HG03432 (cell line): ENCODE data around the gene HDAC4.
"Not testable (repeated sequence)": the region's sequence is repeated elsewhere in the genome, so short reads cannot be mapped to it uniquely, and the experiment has no call there.

Experiments used
- ATAC-seq: cut with Tn5 transposase; IDR thresholded peaks from one replicate; pipeline ENCODE4 v1.9.1; 2021; ENCODE audit warnings: mild to moderate bottlenecking, moderate library complexity; ENCODE audit not compliant: unreplicated experiment

HDAC4 gene

DNA sequence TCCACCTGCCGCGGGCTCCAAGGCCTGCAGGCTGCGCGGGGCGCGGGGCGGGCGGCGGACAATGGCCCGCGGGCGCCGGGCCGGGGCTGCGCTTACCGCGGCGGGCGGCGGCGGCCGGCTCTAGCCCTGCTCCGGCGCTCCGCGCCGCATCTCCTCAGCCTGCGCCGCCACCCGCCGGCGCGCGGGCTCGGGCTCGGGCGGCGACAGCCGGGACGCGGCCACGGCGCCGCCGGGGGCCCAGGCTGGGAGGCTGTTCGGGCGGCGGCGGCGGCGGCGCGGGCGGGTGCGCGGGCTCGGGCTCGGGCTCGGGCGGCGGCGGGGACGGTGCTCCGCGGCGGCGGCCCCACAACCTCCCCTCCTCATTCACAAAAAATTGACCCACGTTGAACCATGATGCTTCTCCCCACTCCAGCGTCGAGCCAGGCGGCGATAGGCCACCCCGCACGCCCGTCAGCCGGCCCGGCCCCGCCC lies at the start of gene HDAC4:
HDAC4 (minus strand) TSS at position 425 of the 471 bp plus-strand sequence. CDS start 48,321 bp downstream, outside the sequence.
- ATAC-seq = no peak

DNA sequence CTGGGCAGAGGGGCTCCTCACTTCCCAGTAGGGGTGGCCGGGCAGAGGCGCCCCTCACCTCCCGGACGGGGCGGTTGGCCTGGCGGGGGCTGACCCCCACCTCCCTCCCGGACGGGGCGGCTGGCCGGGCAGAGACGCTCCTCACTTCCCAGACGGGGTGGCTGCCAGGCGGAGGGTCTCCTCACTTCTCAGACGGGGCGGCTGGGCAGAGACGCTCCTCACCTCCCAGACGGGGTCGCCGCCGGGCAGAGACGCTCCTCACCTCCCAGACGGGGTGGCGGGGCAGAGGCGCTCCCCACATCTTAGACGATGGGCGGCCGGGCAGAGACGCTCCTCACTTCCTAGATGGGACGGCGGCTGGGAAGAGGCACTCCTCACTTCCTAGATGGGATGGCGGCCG lies 48.6 kb upstream of the HDAC4 start:
- ATAC-seq = not testable (repeated sequence)

DNA sequence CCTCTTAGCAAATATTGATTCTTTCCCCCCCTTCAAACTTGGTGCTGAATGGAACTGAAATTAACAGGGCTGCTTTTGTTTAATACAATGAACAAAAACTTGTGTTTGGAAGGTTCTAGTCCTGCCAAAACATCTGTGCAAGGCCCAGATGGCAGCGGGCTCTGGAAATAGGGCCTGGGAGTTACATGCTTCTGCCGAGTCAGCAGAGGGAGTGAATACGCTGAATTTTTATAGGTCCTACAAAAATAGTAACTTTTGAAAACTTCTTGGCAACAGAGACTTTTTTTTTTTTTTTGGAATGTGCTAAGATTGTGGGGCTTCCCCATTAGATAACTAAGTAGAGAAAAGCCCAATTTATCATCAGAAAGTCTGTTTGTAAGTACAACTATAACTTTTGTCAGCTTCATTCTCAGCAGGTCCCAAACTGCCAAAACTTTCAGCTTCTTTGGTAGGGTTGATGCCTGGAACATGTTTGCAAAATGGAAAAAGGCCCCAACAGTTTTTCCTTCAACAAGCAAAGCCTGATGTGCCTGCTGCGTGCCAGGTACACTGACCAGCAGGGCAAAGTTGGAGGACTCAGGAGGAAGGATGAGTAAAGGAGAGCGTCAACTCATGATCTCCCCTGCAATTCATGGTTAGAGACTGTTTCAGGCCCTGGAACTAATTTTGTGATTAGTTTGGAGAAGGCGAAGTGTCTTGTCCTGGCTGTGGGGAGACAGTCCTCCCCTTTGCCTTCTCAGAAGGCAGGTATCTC lies 45.1 kb upstream of the HDAC4 start:
- ATAC-seq = no peak

DNA sequence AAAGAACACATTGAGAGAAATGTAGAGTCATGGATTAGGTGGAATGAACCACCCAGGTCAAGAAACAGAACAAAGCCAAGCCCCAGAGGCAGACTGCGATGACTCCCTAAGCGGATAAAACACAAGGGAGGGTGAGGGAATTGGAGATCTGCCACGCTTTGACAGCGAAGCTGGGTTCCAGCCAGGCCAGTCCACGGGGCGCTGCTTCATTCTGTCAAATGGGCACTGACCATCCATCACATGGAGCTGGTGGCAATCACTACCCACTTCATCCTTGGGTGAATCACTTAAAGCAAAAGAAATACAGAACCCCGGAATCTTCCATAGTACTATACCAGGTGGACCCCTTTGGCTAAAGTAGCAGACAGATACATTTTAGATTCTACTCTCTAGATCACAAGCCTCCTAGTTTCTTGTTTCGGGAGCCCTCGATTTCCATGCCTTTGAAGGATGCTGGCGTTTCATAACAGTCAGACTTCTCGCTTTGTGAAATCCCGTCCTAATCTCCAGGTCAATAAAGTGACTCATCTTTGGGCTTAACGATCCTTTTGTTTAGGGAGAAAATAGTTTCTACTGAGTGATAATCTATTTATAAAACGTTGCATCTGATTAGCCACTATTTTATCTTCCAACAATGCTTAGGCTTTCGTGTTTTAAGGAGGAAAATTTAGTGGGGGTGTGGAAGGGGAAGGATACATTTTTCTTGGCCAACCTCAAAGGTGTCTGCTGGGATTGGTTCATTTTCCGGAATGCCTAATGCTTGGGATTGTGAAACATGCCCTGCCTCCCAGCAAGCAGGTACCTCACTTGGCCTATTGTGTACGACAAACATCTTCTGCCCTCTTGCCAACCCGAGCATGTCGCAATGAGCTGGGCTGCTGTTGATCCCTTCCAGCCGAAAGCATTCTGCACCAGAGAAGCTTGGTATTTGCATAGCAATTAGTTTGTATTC lies 44.1 kb upstream of the HDAC4 start:
- ATAC-seq = no peak

DNA sequence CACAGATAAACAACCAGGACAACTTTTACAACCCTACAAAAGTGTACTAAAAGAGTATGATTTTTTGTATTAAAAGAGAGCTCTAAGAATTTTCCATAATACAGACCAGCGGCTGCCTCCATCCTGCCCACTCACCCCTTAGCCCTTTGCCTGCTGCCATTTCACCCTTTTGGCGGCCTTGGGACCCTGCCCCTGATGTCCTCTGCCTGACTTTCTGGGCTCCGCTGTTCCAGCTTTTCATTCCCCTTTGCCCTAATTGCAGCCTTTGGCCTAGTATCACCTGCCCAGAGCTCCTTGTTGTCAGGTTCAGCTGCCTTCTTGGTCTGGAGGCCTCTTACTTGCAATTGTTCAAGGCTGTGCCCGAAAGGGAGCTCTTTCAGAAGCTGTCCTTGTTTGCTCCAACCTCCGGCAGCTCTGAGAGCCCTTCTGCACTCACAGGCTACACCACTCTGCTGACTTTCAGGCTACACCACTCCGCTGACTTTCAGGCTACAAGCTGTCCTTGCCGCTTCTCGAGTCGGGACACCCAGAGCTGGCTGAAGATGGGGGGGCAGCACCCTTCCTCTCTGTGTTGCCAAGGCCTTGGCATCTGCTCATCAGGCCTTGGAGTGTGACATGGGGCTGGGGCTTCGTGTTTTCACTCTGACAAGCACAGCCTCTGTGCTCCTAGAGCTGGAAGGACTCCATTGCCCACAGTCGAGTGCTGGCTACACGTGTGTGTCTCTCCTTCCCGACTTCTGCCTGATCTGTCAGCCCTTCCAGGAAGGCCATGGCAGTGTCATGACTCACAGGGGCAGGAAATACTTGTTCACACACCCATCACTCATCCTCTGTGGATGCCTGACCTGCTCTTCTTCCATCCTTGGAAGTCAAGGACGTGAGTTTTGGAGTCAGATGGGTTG lies 43.1 kb upstream of the HDAC4 start:
- no peak for ATAC-seq

DNA sequence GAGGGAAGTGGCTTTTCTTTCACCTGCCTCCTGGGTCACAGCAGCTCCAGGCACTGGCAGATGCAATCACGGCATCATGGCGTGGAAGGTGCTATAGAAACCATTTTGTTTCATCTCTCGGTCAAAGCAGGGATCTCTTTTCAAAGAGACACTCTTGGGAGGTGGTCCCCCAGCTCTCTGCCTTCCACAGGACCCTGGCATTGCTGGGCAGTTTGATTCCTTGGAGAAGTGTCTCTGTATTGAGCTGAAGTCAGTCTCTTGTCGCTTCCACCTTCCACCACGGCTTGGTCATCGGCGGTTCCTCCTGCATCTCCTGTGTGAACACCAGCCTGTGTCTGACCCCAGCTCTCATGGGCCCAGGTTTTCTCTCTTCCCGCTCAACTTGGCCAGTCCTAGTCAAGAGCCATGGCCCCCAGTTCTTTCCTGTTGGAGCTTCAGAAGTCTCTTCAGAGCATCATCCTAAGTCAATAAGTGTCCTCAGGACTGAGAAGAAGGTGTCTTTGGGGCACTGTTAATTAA lies 42.3 kb upstream of the HDAC4 start:
- no peak for ATAC-seq

DNA sequence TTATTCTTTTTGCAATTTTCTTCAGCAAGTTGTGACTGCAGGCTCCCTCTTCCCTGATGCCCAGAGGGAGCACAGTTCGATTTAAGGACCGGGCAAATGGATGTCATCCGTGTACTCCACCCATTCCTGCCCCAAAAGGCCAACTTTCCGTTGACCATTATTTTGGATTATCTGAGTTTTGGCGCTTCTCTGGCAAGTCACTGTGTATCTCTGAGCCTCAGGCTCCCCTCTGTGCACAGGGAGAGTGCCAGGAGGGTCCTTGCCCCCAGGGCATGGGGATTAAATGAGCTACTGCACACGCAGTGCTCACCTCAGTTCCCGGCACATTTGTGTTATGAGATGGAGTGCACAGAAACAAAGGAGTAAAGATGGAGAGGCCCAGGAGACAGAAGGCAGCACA lies 41.4 kb upstream of the HDAC4 start:
- no peak for ATAC-seq

DNA sequence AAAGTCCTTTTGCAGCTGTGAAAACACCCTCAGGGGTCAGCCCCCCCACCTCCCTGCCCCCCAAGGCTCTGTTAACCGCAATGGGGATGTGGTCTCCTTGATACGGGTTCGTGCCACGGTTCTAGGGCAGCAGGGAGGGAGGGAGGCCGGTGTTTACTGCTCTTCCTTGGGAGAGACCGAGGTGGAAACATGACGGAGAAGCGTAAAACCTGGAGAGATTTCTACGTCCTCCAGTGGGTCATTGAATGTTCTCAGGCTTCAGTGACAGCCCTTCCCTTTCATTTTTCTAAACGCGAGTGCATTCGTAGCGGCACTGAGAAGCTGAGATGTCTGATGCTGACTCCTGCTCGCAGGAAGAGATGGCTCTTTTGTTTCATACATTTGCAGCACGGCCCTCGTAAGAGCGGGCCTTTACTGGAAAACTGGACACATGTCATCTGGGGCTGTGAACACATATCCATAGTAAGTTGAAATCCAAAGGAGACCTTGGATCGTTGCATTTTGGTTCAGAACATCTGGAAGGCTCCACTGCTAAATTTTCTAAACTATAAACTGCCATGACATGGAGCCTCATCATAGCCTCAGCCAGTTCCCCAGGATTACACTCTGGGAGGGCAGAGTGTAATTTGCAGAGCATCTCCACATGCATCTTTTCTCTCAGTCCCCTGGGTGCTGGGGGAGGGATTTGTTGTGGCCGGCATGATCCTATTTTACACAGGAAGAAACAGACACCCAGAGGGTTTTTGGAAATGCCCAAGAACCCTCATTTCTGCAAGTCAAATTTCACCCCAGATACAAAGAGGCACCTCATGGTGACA lies 40.6 kb upstream of the HDAC4 start:
- ATAC-seq = no peak

DNA sequence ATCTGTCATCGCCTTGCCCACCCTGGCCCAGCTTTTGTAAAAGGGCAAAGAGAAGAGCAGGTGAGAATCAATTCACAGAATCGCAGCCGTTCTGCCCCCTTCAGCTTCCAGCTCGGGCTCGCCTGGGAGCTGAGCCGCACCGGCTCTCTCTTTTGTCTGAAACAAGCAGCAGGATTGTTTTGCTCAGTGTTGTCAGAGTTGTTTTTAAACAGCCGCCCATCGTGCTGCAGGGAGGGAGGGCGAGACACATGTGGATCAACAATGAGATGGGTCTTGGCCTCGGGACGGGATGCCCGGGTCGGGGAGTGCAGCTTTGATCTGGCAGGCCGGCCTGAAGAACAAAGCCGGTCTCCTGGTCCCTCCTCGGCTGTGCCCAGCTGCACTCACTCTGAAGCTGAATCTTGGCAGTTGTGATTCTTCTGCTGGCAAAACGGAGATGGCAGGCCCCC lies 39.7 kb upstream of the HDAC4 start:
- no peak for ATAC-seq

DNA sequence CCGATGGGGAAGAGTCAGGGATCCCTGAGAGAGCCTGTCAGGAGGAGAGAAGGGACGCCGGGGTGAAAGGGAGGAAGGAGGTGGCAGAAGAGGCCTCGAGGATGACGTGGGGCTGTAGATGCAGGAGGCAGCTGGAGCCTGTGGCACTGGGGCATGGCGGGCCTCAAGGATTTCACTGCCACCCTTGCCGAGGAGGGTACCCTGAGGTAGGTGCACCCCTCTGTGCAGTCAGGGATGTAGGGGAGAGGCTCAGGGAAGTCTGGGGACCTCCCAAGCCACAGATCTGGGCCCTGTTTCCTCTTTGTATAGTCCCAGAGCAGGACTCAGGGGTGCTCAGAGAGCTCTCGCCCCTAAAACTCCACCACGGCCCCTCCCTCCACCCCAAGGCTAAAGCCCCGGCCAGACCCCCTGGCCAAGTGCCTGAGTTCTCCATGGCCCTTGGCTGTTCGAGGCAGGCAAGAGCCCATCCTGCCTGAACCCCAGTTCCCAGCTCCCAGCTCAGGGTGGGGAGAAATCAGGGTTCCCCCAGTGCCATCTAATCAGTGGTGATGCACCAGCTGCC lies 39.0 kb upstream of the HDAC4 start:
- ATAC-seq = no peak

DNA sequence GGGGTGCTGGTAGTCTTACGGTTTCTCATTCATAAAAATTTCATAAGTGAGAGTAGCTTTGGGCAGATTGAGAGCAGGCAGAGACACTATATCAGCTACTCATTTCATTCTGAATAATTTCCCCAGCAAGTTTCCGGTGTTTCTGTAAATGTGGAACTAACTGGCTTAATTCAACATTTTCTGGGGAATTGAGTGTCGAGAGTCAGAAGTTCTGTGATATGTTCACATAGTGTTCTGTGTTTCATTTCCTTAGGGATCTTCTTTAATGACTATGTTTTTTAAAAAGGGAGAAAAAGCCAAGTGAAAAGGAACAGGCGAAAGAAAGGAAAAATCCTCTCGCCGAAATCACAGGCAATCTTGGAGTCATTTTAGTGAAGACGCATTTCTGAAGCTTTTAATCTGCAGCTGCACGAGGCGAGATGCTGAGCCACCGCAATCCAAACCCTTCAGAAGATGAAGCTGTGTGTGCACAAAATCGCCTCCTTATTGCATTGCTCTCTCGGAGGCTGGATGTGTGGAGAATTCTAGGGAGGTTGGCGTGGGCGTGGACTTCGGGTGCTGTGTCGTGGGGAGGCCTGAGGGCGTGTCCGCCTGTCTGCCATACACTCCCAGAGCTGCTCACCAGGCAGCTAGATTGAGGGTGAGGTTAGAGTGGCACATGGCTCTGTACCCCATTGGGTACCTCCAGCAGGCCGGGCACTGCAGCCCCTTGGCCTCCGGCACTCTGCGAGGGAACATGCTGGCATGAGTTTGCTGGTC lies 38.4 kb upstream of the HDAC4 start:
- no peak for ATAC-seq

DNA sequence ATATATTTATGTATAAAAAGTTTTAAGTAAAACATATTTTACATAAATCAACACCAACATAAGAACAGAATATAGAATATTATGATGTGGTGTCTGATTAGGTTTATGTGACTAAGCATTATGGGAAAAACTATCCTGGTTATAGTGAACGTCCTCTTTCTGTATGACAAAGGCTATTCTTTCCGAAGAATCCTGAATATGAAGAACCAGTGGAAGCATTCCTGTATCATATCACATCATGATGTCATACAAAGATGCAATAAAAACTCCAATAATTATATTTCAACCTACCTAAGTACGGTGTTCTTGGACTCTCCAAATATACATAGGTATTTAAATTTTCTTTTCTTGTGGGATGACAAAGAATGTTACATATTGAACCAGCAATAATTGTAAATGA lies 37.5 kb upstream of the HDAC4 start:
- no peak for ATAC-seq

DNA sequence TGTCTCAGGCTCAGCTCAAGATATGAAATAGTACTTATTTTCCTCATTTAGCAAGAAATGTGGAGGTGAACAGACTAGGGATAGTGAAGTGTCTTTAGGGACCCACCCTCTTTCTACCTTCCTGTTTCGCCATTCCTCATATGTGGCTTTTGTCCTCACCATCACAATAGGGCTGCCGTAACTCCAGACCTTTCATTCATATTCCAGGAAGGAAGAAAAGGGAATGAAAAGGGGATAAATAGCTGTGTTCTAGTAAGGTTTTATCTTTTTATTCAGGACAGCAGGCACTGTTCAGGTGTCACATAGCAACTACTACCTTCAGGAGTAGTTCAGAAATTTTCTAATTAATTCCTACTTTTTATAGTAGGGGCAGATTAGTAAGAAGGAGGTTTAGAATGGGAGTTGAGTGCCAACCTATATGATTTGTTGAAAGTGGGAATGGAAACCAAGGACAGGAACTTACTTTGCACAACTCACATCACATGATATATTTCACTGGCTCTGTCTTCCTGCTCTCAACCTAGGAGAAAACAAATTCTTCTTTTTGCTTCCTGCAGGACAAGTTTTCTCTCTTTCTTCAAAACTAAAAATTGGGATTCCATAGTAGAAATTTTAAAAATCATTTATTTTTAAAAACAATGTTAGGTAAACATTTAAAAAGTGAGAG lies 36.0 kb upstream of the HDAC4 start:
- ATAC-seq = no peak

DNA sequence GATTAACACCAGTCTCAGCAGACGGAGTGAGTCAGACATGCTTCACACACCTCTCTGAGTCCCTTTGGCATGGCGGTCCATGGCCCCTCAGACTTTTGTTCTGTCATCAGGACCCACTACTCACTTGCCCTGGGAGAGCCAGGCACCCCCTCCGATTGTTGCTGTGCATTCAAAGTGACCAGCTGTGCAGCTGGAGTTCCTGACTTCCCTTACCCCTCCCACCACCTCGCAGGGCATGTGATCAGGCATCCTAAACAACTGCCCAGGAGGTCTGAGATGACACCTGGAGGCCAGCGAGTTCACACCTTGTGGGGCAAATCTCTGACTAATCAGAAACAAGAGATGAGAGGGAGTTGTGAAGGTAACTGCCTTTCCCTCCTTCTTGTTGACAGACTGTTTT lies 35.3 kb upstream of the HDAC4 start:
- no peak for ATAC-seq

DNA sequence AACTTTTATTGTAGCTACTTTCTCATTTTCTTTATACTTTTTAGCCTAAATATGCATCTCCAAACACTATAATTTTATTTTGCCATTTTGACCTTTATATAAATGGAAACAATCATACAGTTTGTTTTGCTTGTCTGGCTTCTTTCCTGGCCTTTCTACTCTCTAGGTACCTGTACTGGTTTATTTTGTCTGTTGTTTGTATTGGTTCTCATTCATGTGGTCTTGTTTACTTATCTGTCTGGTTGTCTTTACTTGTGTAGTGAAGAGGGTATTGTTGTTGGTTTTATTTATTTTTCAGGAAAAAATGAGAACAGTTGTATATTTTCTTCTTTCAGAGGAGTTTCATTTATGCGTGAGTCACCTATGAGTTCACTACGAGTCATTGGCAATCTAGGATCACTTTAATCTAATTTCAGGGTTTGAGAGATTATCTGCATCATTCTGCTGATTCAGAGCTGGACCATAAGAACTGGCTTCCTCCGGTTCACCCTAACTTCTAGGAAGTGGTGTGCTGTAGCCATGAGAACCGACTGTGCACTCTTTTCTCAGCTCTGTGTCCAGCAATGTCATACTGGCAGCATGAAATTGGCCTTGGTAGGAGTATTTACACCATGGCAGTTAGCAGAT lies 33.1 kb upstream of the HDAC4 start:
- no peak for ATAC-seq

DNA sequence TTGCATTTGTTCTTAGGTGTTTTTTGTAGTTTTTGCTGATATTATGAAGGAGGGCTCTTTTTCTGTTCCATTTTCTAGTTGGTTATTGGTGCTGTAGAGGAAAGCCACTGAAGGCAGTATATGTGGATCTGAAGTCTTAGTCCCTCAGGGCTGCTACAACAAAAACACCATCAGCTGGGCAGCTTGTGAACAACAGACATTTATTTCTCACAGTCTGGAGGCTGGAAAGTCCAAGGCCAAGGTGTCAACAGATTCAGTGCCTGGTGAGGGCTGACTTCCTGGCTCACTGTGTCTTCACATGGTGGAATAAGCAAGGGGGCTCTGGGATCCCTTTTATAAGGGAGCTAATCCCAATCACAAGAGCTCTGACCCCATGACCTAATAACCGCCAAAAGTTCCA lies 31.4 kb upstream of the HDAC4 start:
- no peak for ATAC-seq

DNA sequence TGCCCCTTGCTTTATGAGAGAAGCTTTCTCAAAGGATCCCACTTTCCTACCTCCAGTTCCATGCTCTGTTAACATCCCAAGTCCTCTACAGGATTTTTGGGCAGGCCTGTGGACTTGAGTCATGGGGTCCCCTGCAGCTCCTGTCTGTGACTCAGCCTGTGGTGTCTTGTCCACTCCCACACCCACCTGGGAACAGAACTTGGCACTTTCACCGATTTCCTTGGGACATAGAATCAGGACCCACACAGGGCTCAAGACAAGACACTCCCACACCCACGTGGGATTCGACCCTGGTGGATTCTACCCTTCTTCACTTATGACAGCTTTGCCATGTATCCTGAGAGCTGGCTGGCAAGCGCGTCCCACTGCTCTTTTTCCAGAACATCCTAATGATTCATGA lies 30.7 kb upstream of the HDAC4 start:
- no peak for ATAC-seq
